ENCODE data around the gene GNG11.
"Not testable (repeated sequence)": the region's sequence is repeated elsewhere in the genome, so short reads cannot be mapped to it uniquely, and the experiment has no call there.

The GNG11 gene

GRCh38 chr7:93913197-93913596 is 8.3 kb upstream of the GNG11 start:
- no peak for DNase-seq

GRCh38 chr7:93914581-93915066 is 6.9 kb upstream of the GNG11 start:
- no peak for DNase-seq

GRCh38 chr7:93915206-93915842 is 6.2 kb upstream of the GNG11 start:
- not testable (repeated sequence) for DNase-seq

- not testable (repeated sequence) for DNase-seq
These were observed 5.6 kb upstream of the GNG11 start for GRCh38 chr7:93915888-93916287.

- not testable (repeated sequence) for DNase-seq
These were observed 5.2 kb upstream of the GNG11 start for GRCh38 chr7:93916315-93916714.

GRCh38 chr7:93920496-93921182 is 896 bp upstream of the GNG11 start:
- DNase-seq, result no peak

GRCh38 chr7:93921186-93921585 is 349 bp upstream of the GNG11 start:
- no peak for DNase-seq

GRCh38 chr7:93923296-93923695 is 1.8 kb downstream of the GNG11 start:
- DNase-seq, result no peak

GRCh38 chr7:93923942-93924341 is 2.4 kb downstream of the GNG11 start:
- DNase-seq, result no peak

GRCh38 chr7:93926800-93927199 is 5.3 kb downstream of the GNG11 start:
- no peak for DNase-seq

GRCh38 chr7:93927585-93927984 is 6.0 kb downstream of the GNG11 start:
- no peak for DNase-seq

- DNase-seq, result no peak
These were observed 10.1 kb downstream of the GNG11 start for GRCh38 chr7:93931655-93932054.

- no peak for DNase-seq
These were observed 11.6 kb downstream of the GNG11 start for GRCh38 chr7:93933156-93933555.

- no peak for DNase-seq
These were observed 13.6 kb downstream of the GNG11 start for GRCh38 chr7:93935102-93935501.

GRCh38 chr7:93937818-93938217 is 16.3 kb downstream of the GNG11 start:
- DNase-seq, result no peak

GRCh38 chr7:93938293-93938692 is 16.8 kb downstream of the GNG11 start:
- DNase-seq, result no peak

GRCh38 chr7:93941945-93942344 is 20.4 kb downstream of the GNG11 start:
- no peak for DNase-seq

- no peak for DNase-seq
These were observed 22.4 kb downstream of the GNG11 start for GRCh38 chr7:93943816-93944540.

- no peak for DNase-seq
These were observed 23.1 kb downstream of the GNG11 start for GRCh38 chr7:93944673-93945072.

GRCh38 chr7:93945083-93945482 is 23.5 kb downstream of the GNG11 start:
- no peak for DNase-seq

- DNase-seq, result no peak
These were observed 24.4 kb downstream of the GNG11 start for GRCh38 chr7:93945756-93946535.

GRCh38 chr7:93948106-93948505 is 26.6 kb downstream of the GNG11 start:
- DNase-seq, result no peak

- no peak for DNase-seq
These were observed 27.3 kb downstream of the GNG11 start for GRCh38 chr7:93948873-93949272.
